HT-29 (cell line): ENCODE data around the gene FAM120B. TPM values are rescaled to one million over a fixed set of nuclear protein-coding genes. Genes with fewer than 3 reads are reported as not detected.
"Not testable (repeated sequence)": the region's sequence is repeated elsewhere in the genome, so short reads cannot be mapped to it uniquely, and the experiment has no call there.

Experiments used
- DNase-seq: peaks from one replicate; pipeline ENCODE4 v3.0.0-alpha.2; 2015; ENCODE audit warnings: low spot score
- total RNA-seq: library from RNA; depleted of rRNA; stranded (reverse); fragments of >200 nt; shearing (Covaris generic); gene quantifications from 2 replicates; pipeline ENCODE4 v1.2.3, GENCODE V29; 2014

Gene FAM120B
- total RNA-seq, 1 experiment from 2014 or later = 6.9 TPM

- no peak for DNase-seq
Observed at GRCh38 chr6:170297576-170298330, 8.8 kb upstream of the FAM120B start.

GRCh38 chr6:170298688-170299087 is 7.9 kb upstream of the FAM120B start:
- DNase-seq = no peak

- DNase-seq = no peak
Observed at GRCh38 chr6:170301184-170301583, 5.4 kb upstream of the FAM120B start.

- DNase-seq = peak; percentile 38
Observed at GRCh38 chr6:170305805-170306323, 694 bp upstream of the FAM120B start.

- DNase-seq = no peak
Observed at GRCh38 chr6:170307080-170307545, 555 bp downstream of the FAM120B start.

- DNase-seq = no peak
Observed at GRCh38 chr6:170308761-170309160, 2.2 kb downstream of the FAM120B start.

GRCh38 chr6:170311696-170312095 is 5.1 kb downstream of the FAM120B start:
- no peak for DNase-seq

GRCh38 chr6:170312876-170313275 is 6.3 kb downstream of the FAM120B start:
- no peak for DNase-seq

GRCh38 chr6:170313716-170314295 is 7.2 kb downstream of the FAM120B start:
- no peak for DNase-seq

- no peak for DNase-seq
Observed at GRCh38 chr6:170314983-170315382, 8.4 kb downstream of the FAM120B start.

GRCh38 chr6:170316071-170316470 is 9.5 kb downstream of the FAM120B start:
- no peak for DNase-seq

GRCh38 chr6:170317076-170317475 is 10.5 kb downstream of the FAM120B start:
- no peak for DNase-seq

- no peak for DNase-seq
Observed at GRCh38 chr6:170317718-170318117, 11.2 kb downstream of the FAM120B start.

- DNase-seq = no peak
Observed at GRCh38 chr6:170329321-170329720, 22.8 kb downstream of the FAM120B start.

- not testable (repeated sequence) for DNase-seq
Observed at GRCh38 chr6:170335199-170335598, 28.6 kb downstream of the FAM120B start.

GRCh38 chr6:170344631-170345576 is 38.3 kb downstream of the FAM120B start:
- DNase-seq = no peak

GRCh38 chr6:170345662-170346061 is 39.1 kb downstream of the FAM120B start:
- no peak for DNase-seq

GRCh38 chr6:170346649-170347048 is 40.1 kb downstream of the FAM120B start:
- no peak for DNase-seq

GRCh38 chr6:170347091-170347490 is 40.5 kb downstream of the FAM120B start:
- DNase-seq = no peak

GRCh38 chr6:170347975-170348374 is 41.4 kb downstream of the FAM120B start:
- DNase-seq = no peak

GRCh38 chr6:170351456-170351855 is 44.9 kb downstream of the FAM120B start:
- DNase-seq = not testable (repeated sequence)

- DNase-seq = not testable (repeated sequence)
Observed at GRCh38 chr6:170355190-170355589, 48.6 kb downstream of the FAM120B start.
